ENCODE results near the gene DCANP1.

- no peak for TF ChIP-seq CTCF (IDR thresholded peaks at IDR 0.05)
- TF ChIP-seq POLR2A (IDR thresholded peaks at IDR 0.05): no peak
These were observed 3.8 kb downstream of the DCANP1 start for GRCh38 chr5:135443161-135443960.

Data from testis (tissue), 2 donors.